ENCODE measurements around the gene CEACAM6. TPM values are rescaled to one million over a fixed set of nuclear protein-coding genes. Genes with fewer than 3 reads are reported as not detected.

Gene CEACAM6
- total RNA-seq, 1 experiment from 2014 or later = 44.5 TPM

GRCh38 chr19:41796901-41797300 lies 41.6 kb downstream of the CEACAM6 start:
- Mint-ChIP-seq H3K4me1 (ENCODE audit: low read depth, unreplicated experiment) (peaks cover 34% of the 10 kb centered on the region), H3K36me3 (ENCODE audit: insufficient read depth, unreplicated experiment) (no peaks in the 10 kb centered on the region), H3K4me3 (ENCODE audit: low read depth, unreplicated experiment) (no peak overlapping the region), H3K27ac (ENCODE audit: unreplicated experiment) (no peak overlapping the region), H3K9me3 (ENCODE audit: low read depth, unreplicated experiment) (no peaks in the 10 kb centered on the region), H3K27me3 (ENCODE audit: unreplicated experiment) (peaks cover 31% of the 10 kb centered on the region)
- TF ChIP-seq CTCF (IDR thresholded peaks at IDR 0.05; ENCODE audit: unreplicated experiment) = no peak
- intact Hi-C loops (cut with micrococcal nuclease; ENCODE audit: unreplicated experiment) = loop anchor here (10.0 kb wide), 1 partner anchor 158 kb away; the partner anchor contains the start of gene RABAC1
- CTCF ChIA-PET = no interaction called here
- DNase-seq = no peak
- BruUV-seq (replicated peaks) = no TSS peak

- Mint-ChIP-seq H3K4me3 (ENCODE audit: low read depth, unreplicated experiment) (no peak overlapping the region), H3K9me3 (ENCODE audit: low read depth, unreplicated experiment) (no peaks in the 10 kb centered on the region), H3K4me1 (ENCODE audit: low read depth, unreplicated experiment) (peaks cover 19% of the 10 kb centered on the region), H3K27ac (ENCODE audit: unreplicated experiment) (peak overlapping the region; percentile 72), H3K36me3 (ENCODE audit: insufficient read depth, unreplicated experiment) (no peaks in the 10 kb centered on the region), H3K27me3 (ENCODE audit: unreplicated experiment) (peaks cover 52% of the 10 kb centered on the region)
- no peak for TF ChIP-seq CTCF (IDR thresholded peaks at IDR 0.05; ENCODE audit: unreplicated experiment)
- CTCF ChIA-PET = no interaction called here
- no TSS peak for BruUV-seq (replicated peaks)
- peak; percentile 60 for DNase-seq
- intact Hi-C loops (cut with micrococcal nuclease; ENCODE audit: unreplicated experiment) = loop anchor here (10.0 kb wide), 1 partner anchor 155 kb away; the partner anchor contains the start of gene RABAC1
Observed at GRCh38 chr19:41799444-41800000, 44.2 kb downstream of the CEACAM6 start.

GRCh38 chr19:41801031-41801430 lies 45.7 kb downstream of the CEACAM6 start:
- Mint-ChIP-seq H3K4me1 (ENCODE audit: low read depth, unreplicated experiment) (peaks cover 11% of the 10 kb centered on the region), H3K4me3 (ENCODE audit: low read depth, unreplicated experiment) (no peak overlapping the region), H3K27ac (ENCODE audit: unreplicated experiment) (no peak overlapping the region), H3K9me3 (ENCODE audit: low read depth, unreplicated experiment) (no peaks in the 10 kb centered on the region), H3K27me3 (ENCODE audit: unreplicated experiment) (peaks cover 52% of the 10 kb centered on the region), H3K36me3 (ENCODE audit: insufficient read depth, unreplicated experiment) (no peaks in the 10 kb centered on the region)
- BruUV-seq (replicated peaks) = no TSS peak
- DNase-seq = no peak
- intact Hi-C loops (cut with micrococcal nuclease; ENCODE audit: unreplicated experiment) = no loop called here
- CTCF ChIA-PET = interaction anchor here (1.6 kb wide), 1 partner anchor 20 kb away, joined by 4 read pairs; no protein-coding TSS in a partner anchor
- TF ChIP-seq CTCF (IDR thresholded peaks at IDR 0.05; ENCODE audit: unreplicated experiment) = no peak

GRCh38 chr19:41801792-41802211 lies 46.5 kb downstream of the CEACAM6 start:
- Mint-ChIP-seq H3K4me1 (ENCODE audit: low read depth, unreplicated experiment) (peaks cover 11% of the 10 kb centered on the region), H3K9me3 (ENCODE audit: low read depth, unreplicated experiment) (no peaks in the 10 kb centered on the region), H3K36me3 (ENCODE audit: insufficient read depth, unreplicated experiment) (no peaks in the 10 kb centered on the region), H3K4me3 (ENCODE audit: low read depth, unreplicated experiment) (no peak overlapping the region), H3K27ac (ENCODE audit: unreplicated experiment) (no peak overlapping the region), H3K27me3 (ENCODE audit: unreplicated experiment) (peaks cover 52% of the 10 kb centered on the region)
- BruUV-seq (replicated peaks) = no TSS peak
- intact Hi-C loops (cut with micrococcal nuclease; ENCODE audit: unreplicated experiment) = no loop called here
- CTCF ChIA-PET = interaction anchor here (0.5 to 1.9 kb wide), 3 partner anchors 9 to 19 kb away, joined by 4 to 5 read pairs (median 4); no protein-coding TSS in a partner anchor
- DNase-seq = no peak
- no peak for TF ChIP-seq CTCF (IDR thresholded peaks at IDR 0.05; ENCODE audit: unreplicated experiment)

All from Calu3 (cell line).